ENCODE measurements around the gene PLAGL2. TPM values are rescaled to one million over a fixed set of nuclear protein-coding genes. Genes with fewer than 3 reads are reported as not detected.

The PLAGL2 gene
- total and polyA plus RNA-seq, 9 of the 15 experiments (the other 6 are each of a cell fraction or from before 2014, with no cell fraction given) = 3.1 to 24.3 (median 6.4) TPM

- TF ChIP-seq NFIX (CRISPR knock-in tag; IDR thresholded peaks at IDR 0.05; ENCODE audit: low read depth) (no peak), HMGN3 (IDR thresholded peaks at IDR 0.05; ENCODE audit: borderline replicate concordance, extremely low read depth, insufficient read length, low read depth, low read length) (peak; percentile 23), RBFOX2 (IDR thresholded peaks at IDR 0.05; ENCODE audit: low read depth, low read length) (peak; percentile 37), HMBOX1 (IDR thresholded peaks at IDR 0.05) (no peak), RBM22 (IDR thresholded peaks at IDR 0.05; ENCODE audit: low read depth, low read length, poor library complexity, severe bottlenecking) (peak; percentile 74), SREBF2 (CRISPR knock-in tag; IDR thresholded peaks at IDR 0.05) (no peak), KLF1 (tag; IDR thresholded peaks at IDR 0.05) (no peak), CCNT2 (IDR thresholded peaks at IDR 0.05; ENCODE audit: borderline replicate concordance, extremely low read depth, insufficient read length, low read depth, low read length) (peak; percentile 7), POLR2G (IDR thresholded peaks at IDR 0.05; ENCODE audit: low read depth, low read length) (peak; percentile 62), ETV6 (IDR thresholded peaks at IDR 0.05; ENCODE audit: borderline replicate concordance in 1 of 2, low read depth in 2 of 2, low read length in 1 of 2) (no peak), ETV6 (CRISPR knock-in tag; IDR thresholded peaks at IDR 0.05; ENCODE audit: borderline replicate concordance) (no peak)
- Histone ChIP-seq H2AFZ (ENCODE audit: low read depth, low read length) (no peak overlapping the region), H3K4me2 (ENCODE audit: insufficient read depth, low read length) (no peak overlapping the region), H3K9ac (ENCODE audit: insufficient read depth in 1 of 2, low read depth in 2 of 2, low read length in 2 of 2) (no peak overlapping the region), H3K79me2 (ENCODE audit: control insufficient read depth, insufficient read depth, low read length) (no peaks in the 10 kb centered on the region), H4K20me1 (replicated peaks; ENCODE audit: control insufficient read depth, insufficient read depth, low read length) (no peaks in the 10 kb centered on the region), H3K36me3 (ENCODE audit: control insufficient read depth, insufficient read depth, low read length) (peaks cover 12% of the 10 kb centered on the region; the same call in 2 of the 3 replicates), H3K9me3 (replicated peaks; ENCODE audit: control insufficient read depth, insufficient read depth, low read depth, low read length) (no peaks in the 10 kb centered on the region), H3K27ac (ENCODE audit: extremely low read depth, low read depth, low read length) (no peak overlapping the region), H3K4me1 (replicated peaks in 1 of 2; ENCODE audit: control insufficient read depth in 2 of 2, insufficient read depth in 2 of 2, low read length in 2 of 2) (peaks cover 0 to 2% of the 10 kb centered on the region in 2 experiments; a peak in 1 of 5 replicates), H3K9me1 (ENCODE audit: control insufficient read depth, insufficient read depth, low read length) (no peaks in the 10 kb centered on the region), H3K27me3 (ENCODE audit: control insufficient read depth in 2 of 2, insufficient read depth in 2 of 2, low read length in 2 of 2) (no peaks in the 10 kb centered on the region), H3K4me3 (no peak overlapping the region)
- POLR2A ChIA-PET = interaction anchor here (1.0 to 1.1 kb wide), 3 partner anchors 11 to 281 kb away, joined by 3 read pairs; no protein-coding TSS in a partner anchor
- no TSS peak for BruUV-seq (replicated peaks)
- no peak for ATAC-seq
- in situ Hi-C loops (cut with MboI) (no loop called here), intact Hi-C loops (cut with micrococcal nuclease) (no loop called here)
- 97% methylated on average over 37 of the region's 88 CpGs for WGBS (ENCODE audit: insufficient coverage, low coverage, missing lambda C conversion rate)
- DNase-seq (ENCODE audit: extremely low read depth in 1 of 4, low spot score in 3 of 4) = no peak
- CTCF ChIA-PET (ENCODE audit: low intra/inter-chr PET ratio) = no interaction called here
- no peak for FAIRE-seq
Observed at GRCh38 chr20:32189691-32190615, 17.6 kb downstream of the PLAGL2 start.
